Measurements from ENCODE around the gene UVRAG. TPM values are rescaled to one million over a fixed set of nuclear protein-coding genes. Genes with fewer than 3 reads are reported as not detected.

The UVRAG gene
- total and polyA plus RNA-seq, 2 donors (not counting 1 experiment from before 2014, with no cell fraction given): 37.7 to 94.1 TPM

GRCh38 chr11:75981546-75981945, 166.5 kb downstream of the UVRAG start:
- POLR2A ChIA-PET: no interaction called here
- H3K27ac ChIP-seq (ENCODE audit: low read length in 2 of 2): peak overlapping the region in 1 of 2 donors; percentile 0
- intact Hi-C loops (cut with micrococcal nuclease): no loop called here
- CTCF ChIA-PET: no interaction called here
- Mint-ChIP-seq H3K4me1 (peaks cover 29% of the 10 kb centered on the region), H3K9me3 (ENCODE audit: insufficient read depth) (no peaks in the 10 kb centered on the region), H3K27me3 (no peaks in the 10 kb centered on the region), H3K27ac (peak overlapping the region; percentile 59), H3K4me3 (no peak overlapping the region)
- H3K79me2 ChIP-seq (ENCODE audit: control insufficient read depth, insufficient read depth, low read length): peaks cover 41% of the 10 kb centered on the region
- no peak overlapping the region for H3K4me2 ChIP-seq (replicated peaks; ENCODE audit: low read depth, low read length, poor library complexity, severe bottlenecking)
- H2AFZ ChIP-seq (ENCODE audit: insufficient read depth, low read depth, low read length, poor library complexity, severe bottlenecking): no peak overlapping the region
- H3K9me3 ChIP-seq (ENCODE audit: control extremely low read depth in 1 of 3, control insufficient read depth in 2 of 3, insufficient read depth in 1 of 3, low read length in 2 of 3): peaks cover 0 to 1% (median 0%) of the 10 kb centered on the region in 3 donors
- TF ChIP-seq EZH2 (IDR thresholded peaks at IDR 0.05; ENCODE audit: borderline replicate concordance, insufficient read depth, low read depth, low read length, poor library complexity, severe bottlenecking): no peak
- no peak for TF ChIP-seq CTCF (IDR thresholded peaks at IDR 0.05)
- no peaks in the 10 kb centered on the region for H3K4me1 ChIP-seq (ENCODE audit: control insufficient read depth in 2 of 2, insufficient read depth in 2 of 2, low read length in 2 of 2)
- no peaks in the 10 kb centered on the region for H3K27me3 ChIP-seq (replicated peaks in 1 of 4; ENCODE audit: control extremely low read depth in 1 of 4, control insufficient read depth in 3 of 4, insufficient read depth in 4 of 4, low read length in 3 of 4)
- H3K36me3 ChIP-seq (replicated peaks in 1 of 2; ENCODE audit: control extremely low read depth in 1 of 2, control insufficient read depth in 1 of 2, extremely low read depth in 1 of 2, insufficient read depth in 2 of 2, low read length in 1 of 2): peaks cover 11 to 22% of the 10 kb centered on the region in 2 experiments
- H3K9ac ChIP-seq (ENCODE audit: low read length): no peak overlapping the region
- no peak overlapping the region for H3K4me3 ChIP-seq (ENCODE audit: control extremely low read depth in 1 of 5, extremely low read depth in 1 of 5, insufficient read depth in 1 of 5, low read depth in 2 of 5, low read length in 4 of 5)
- whole genome bisulfite sequencing (ENCODE audit: insufficient coverage): no CpG with 5 or more reads among the region's 1 CpG
- DNase-seq: no peak
- peaks cover 43% of the 10 kb centered on the region for H4K20me1 ChIP-seq (ENCODE audit: control insufficient read depth, insufficient read depth, low read length, poor library complexity, severe bottlenecking)
- ATAC-seq (ENCODE audit: low read depth): no peak

- Histone ChIP-seq H3K36me3 (replicated peaks in 1 of 2; ENCODE audit: control extremely low read depth in 1 of 2, control insufficient read depth in 1 of 2, extremely low read depth in 1 of 2, insufficient read depth in 2 of 2, low read length in 1 of 2) (peaks cover 12 to 22% of the 10 kb centered on the region in 2 experiments), H2AFZ (ENCODE audit: insufficient read depth, low read depth, low read length, poor library complexity, severe bottlenecking) (no peak overlapping the region), H4K20me1 (ENCODE audit: control insufficient read depth, insufficient read depth, low read length, poor library complexity, severe bottlenecking) (peaks cover 43% of the 10 kb centered on the region), H3K4me1 (ENCODE audit: control insufficient read depth in 2 of 2, insufficient read depth in 2 of 2, low read length in 2 of 2) (no peaks in the 10 kb centered on the region), H3K9me3 (ENCODE audit: control extremely low read depth in 1 of 3, control insufficient read depth in 2 of 3, insufficient read depth in 1 of 3, low read length in 2 of 3) (peaks cover 0 to 1% (median 0%) of the 10 kb centered on the region in 3 donors), H3K4me3 (ENCODE audit: control extremely low read depth in 1 of 5, extremely low read depth in 1 of 5, insufficient read depth in 1 of 5, low read depth in 2 of 5, low read length in 4 of 5) (no peak overlapping the region), H3K79me2 (ENCODE audit: control insufficient read depth, insufficient read depth, low read length) (peaks cover 41% of the 10 kb centered on the region), H3K27me3 (replicated peaks in 1 of 4; ENCODE audit: control extremely low read depth in 1 of 4, control insufficient read depth in 3 of 4, insufficient read depth in 4 of 4, low read length in 3 of 4) (no peaks in the 10 kb centered on the region), H3K27ac (ENCODE audit: low read length in 2 of 2) (no peak overlapping the region), H3K4me2 (replicated peaks; ENCODE audit: low read depth, low read length, poor library complexity, severe bottlenecking) (no peak overlapping the region), H3K9ac (ENCODE audit: low read length) (no peak overlapping the region)
- H3K27ac Mint-ChIP-seq: peak overlapping the region; percentile 28
- H3K4me3 Mint-ChIP-seq: no peak overlapping the region
- H3K27me3 Mint-ChIP-seq: no peaks in the 10 kb centered on the region
- ATAC-seq (ENCODE audit: low read depth) (no peak), DNase-seq (no peak)
- 93% methylated on average over 4 of the region's 4 CpGs for WGBS (ENCODE audit: insufficient coverage)
- H3K4me1 Mint-ChIP-seq: peaks cover 21% of the 10 kb centered on the region
- ChIA-PET POLR2A (no interaction called here), CTCF (no interaction called here)
- intact Hi-C loops (cut with micrococcal nuclease): no loop called here
- no peak for TF ChIP-seq CTCF (IDR thresholded peaks at IDR 0.05)
- no peaks in the 10 kb centered on the region for H3K9me3 Mint-ChIP-seq (ENCODE audit: insufficient read depth)
These were observed 167.3 kb downstream of the UVRAG start for GRCh38 chr11:75982309-75982708.
